HFFc6 (cell line): ENCODE measurements around the gene NET1. TPM values are rescaled to one million over a fixed set of nuclear protein-coding genes. Genes with fewer than 3 reads are reported as not detected.

Source experiments
- DNase-seq: peaks from one replicate; pipeline ENCODE4 v3.0.0-alpha.2; 2018
- H3K27ac Mint-ChIP-seq: 2 replicates; pipeline ENCODE4 v1.8.0; 2020; ENCODE audit warnings: mild to moderate bottlenecking, mixed read lengths
- H3K27me3 Mint-ChIP-seq: 2 replicates; pipeline ENCODE4 v1.8.0; 2021; ENCODE audit warnings: mild to moderate bottlenecking, moderate library complexity, mixed read lengths; ENCODE audit not compliant: insufficient read depth
- H3K36me3 Mint-ChIP-seq: 2 replicates; pipeline ENCODE4 v1.8.0; 2021; ENCODE audit warnings: low read depth, mixed read lengths
- H3K4me1 Mint-ChIP-seq: 2 replicates; pipeline ENCODE4 v1.8.0; 2020; ENCODE audit warnings: low read depth, mixed read lengths
- H3K4me3 Mint-ChIP-seq: 2 replicates; pipeline ENCODE4 v1.8.0; 2020; ENCODE audit warnings: mild to moderate bottlenecking, moderate library complexity, mixed read lengths
- H3K9me3 Mint-ChIP-seq: 2 replicates; pipeline ENCODE4 v1.8.0; 2020; ENCODE audit warnings: mild to moderate bottlenecking, mixed read lengths
- CTCF ChIP-seq: fragments of 200-600 bp; sonication (generic); IDR thresholded peaks from 2 replicates; pipeline ENCODE4 v1.5.0; 2021; ENCODE audit warnings: antibody characterized with exemption, mild to moderate bottlenecking
- long read RNA-seq: library from polyadenylated mRNA; unstranded; transcript quantifications from one replicate; pipeline ENCODE4 v2.0.0, GENCODE V29; 2019
- total RNA-seq, 6 experiments: library from RNA; stranded (reverse); fragmentation: NEBNext Ultra II Directional; extraction: Animal tissue kit (Norgen Biotek cat#: 25700); gene quantifications; 2 replicates in 1 of 6; 3 replicates in 5 of 6; pipeline ENCODE4 v1.2.3, GENCODE V29; 2021

NET1 gene
- 10 to 100 TPM; 65.1 to 92.9 (median 86.6) TPM for total RNA-seq
- long read RNA-seq, transcript NET1-202 (10 exons, 3,253 nt): major isoform, 35 of 50 reads
- long read RNA-seq, partial matches to known transcripts: 9 of 50 reads
- long read RNA-seq, other reads (novel, unspliced or antisense): 4 of 50 reads

DNA sequence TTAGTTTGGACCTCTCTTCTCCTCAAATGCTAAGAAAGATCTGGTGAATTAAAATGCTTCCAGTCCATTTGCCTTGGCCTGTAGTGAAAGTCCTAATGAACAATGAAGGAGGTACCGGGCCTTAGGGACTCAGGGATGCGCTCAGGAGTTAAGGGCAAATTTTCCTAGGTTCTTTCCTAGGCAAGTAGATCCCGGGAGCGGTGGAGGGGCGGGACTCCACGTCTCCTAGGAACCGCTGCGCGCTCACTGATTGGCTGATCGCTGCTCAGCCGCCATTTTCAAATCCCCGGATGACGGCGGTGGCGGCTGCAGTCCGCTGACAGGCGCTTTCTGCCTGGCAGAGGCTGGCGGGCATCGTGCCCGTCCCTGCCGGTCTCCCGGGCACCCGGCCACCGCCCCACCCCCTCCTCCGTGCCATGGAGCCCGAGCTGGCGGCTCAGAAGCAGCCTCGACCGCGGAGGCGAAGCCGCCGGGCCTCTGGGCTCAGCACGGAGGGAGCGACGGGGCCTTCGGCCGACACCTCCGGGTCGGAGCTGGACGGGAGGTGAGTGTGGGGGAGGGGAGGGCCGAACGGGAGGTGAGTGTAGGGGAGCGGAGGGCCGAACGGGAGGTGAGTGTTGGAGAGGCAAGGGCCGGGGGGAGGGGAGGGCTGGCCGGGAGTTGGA, at the start of gene NET1:
NET1 (plus strand) TSS at position 281 of the 665 bp plus-strand sequence; CDS start at position 417, 136 bp downstream.
- peak; percentile 87 for DNase-seq
- Mint-ChIP-seq H3K36me3 (peaks cover 14% of the 10 kb centered on the region), H3K9me3 (peaks cover 16% of the 10 kb centered on the region), H3K27me3 (peaks cover 14% of the 10 kb centered on the region), H3K27ac (peak within 1 kb of the TSS; percentile 78), H3K4me1 (peaks cover 5% of the 10 kb centered on the region), H3K4me3 (no peak within 1 kb of the TSS)
- no peak for TF ChIP-seq CTCF

GRCh38 chr10:5362873-5363272, 49.5 kb upstream of the NET1 start:
- Mint-ChIP-seq H3K9me3 (no peaks in the 10 kb centered on the region), H3K27ac (no peak overlapping the region), H3K4me3 (no peak overlapping the region), H3K27me3 (peaks cover 45% of the 10 kb centered on the region), H3K36me3 (no peaks in the 10 kb centered on the region), H3K4me1 (no peaks in the 10 kb centered on the region)
- no peak for TF ChIP-seq CTCF
- no peak for DNase-seq

DNA sequence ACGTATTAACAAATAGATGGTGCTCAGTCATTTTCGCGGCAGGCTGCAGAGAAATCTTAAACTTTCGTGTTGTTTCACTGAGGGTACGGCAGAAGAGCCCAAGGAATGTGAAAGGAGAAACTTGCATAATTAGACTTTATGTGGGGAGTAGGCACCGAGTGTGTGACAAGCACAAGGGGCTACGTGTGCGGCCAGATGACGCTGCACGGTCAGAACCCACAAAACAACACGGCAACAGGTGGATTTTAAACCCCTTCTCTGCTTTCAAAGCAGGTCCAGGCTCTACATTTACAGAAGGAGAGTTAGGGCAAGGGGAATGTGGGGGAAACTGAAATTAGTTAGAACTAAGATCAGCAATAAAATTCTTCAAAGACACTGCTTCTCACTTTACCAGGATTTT, 48.0 kb upstream of the NET1 start:
- Mint-ChIP-seq H3K27ac (no peak overlapping the region), H3K4me1 (no peaks in the 10 kb centered on the region), H3K4me3 (no peak overlapping the region), H3K27me3 (peaks cover 43% of the 10 kb centered on the region), H3K36me3 (no peaks in the 10 kb centered on the region), H3K9me3 (no peaks in the 10 kb centered on the region)
- TF ChIP-seq CTCF: no peak
- DNase-seq: no peak

DNA sequence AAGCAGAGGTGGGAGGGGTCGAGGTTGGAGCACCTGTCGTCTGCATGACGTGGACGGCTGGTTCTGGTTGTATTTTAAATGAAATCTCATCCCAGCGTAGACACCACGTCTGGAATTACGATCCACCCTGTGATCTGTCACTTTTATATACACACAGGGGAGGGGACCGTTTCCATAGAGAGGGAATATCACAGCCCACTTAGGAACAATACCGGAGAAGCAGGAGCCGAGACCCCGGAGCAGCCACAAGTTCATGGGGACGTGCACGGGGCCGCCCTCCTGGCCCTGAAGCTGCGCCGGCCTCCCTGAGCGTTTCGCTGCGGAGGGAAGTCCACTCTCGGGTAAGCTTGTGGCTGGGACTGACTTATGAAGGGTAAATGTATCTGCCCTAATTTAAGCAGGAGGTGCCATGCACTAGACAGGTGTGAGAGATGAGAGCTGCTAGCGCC, 47.4 kb upstream of the NET1 start, which contains the start of gene UCN3:
UCN3 (plus strand) TSS at position 77 of the 449 bp plus-strand sequence. CDS start 8,755 bp downstream, outside the sequence.
- DNase-seq: no peak
- TF ChIP-seq CTCF: no peak
- H3K36me3 Mint-ChIP-seq: no peaks in the 10 kb centered on the region
- H3K27ac Mint-ChIP-seq: no peak within 1 kb of the TSS
- peaks cover 41% of the 10 kb centered on the region for H3K27me3 Mint-ChIP-seq
- H3K4me1 Mint-ChIP-seq: no peaks in the 10 kb centered on the region
- H3K9me3 Mint-ChIP-seq: no peaks in the 10 kb centered on the region
- H3K4me3 Mint-ChIP-seq: no peak within 1 kb of the TSS

GRCh38 chr10:5365928-5366327, 46.4 kb upstream of the NET1 start:
- no peak overlapping the region for H3K4me3 Mint-ChIP-seq
- no peaks in the 10 kb centered on the region for H3K36me3 Mint-ChIP-seq
- no peaks in the 10 kb centered on the region for H3K4me1 Mint-ChIP-seq
- no peak overlapping the region for H3K27ac Mint-ChIP-seq
- TF ChIP-seq CTCF: no peak
- peaks cover 6% of the 10 kb centered on the region; the same call in 1 of the 2 replicates for H3K9me3 Mint-ChIP-seq
- peaks cover 38% of the 10 kb centered on the region for H3K27me3 Mint-ChIP-seq
- DNase-seq: no peak
